HG03103 (cell line): ENCODE results near the gene AHCYL2.
"Not testable (repeated sequence)": the region's sequence is repeated elsewhere in the genome, so short reads cannot be mapped to it uniquely, and the experiment has no call there.

ENCODE experiments used
- ATAC-seq: cut with Tn5 transposase; IDR thresholded peaks from one replicate; pipeline ENCODE4 v1.9.1; 2021; ENCODE audit warnings: low read depth; ENCODE audit not compliant: unreplicated experiment

The AHCYL2 gene

GRCh38 chr7:129476398-129476797, 251.6 kb downstream of the AHCYL2 start:
- ATAC-seq = not testable (repeated sequence)
